A204.1 (cell line): ENCODE measurements around the gene NDC1.

Source experiments
- FAIRE-seq: peaks from 2 replicates; lab custom pipeline; 2012; peaks lifted over from hg19 to GRCh38; lab: Jason Lieb, UNC

The NDC1 gene

DNA sequence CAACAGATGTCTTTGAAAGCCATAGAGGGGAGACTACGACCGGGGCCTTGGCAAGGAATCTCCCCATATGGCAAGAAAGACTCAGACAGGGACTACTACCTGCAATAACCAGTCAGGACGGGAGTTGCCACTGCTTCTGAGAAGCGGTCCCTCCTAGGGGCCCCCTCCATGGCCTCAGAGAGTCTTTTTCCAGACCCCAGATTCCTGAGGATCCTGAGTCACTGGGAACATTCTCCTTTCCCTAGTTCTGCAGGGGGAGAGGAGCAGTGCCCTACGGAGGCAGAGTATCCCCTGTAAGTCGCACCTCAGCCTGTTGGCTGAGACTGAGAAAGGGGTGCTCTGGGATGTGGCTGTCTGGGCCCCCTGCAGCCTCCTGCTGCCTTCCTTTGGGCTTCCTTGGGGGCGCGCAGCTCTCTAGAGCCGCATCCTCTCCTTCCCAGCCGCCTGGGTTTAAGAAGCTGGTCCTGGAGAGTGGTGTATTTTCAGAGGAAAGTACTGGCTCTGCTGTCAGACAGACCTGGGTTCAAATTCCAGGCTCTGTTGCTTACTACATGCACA is 107.0 kb downstream of the NDC1 start:
- FAIRE-seq = no peak

DNA sequence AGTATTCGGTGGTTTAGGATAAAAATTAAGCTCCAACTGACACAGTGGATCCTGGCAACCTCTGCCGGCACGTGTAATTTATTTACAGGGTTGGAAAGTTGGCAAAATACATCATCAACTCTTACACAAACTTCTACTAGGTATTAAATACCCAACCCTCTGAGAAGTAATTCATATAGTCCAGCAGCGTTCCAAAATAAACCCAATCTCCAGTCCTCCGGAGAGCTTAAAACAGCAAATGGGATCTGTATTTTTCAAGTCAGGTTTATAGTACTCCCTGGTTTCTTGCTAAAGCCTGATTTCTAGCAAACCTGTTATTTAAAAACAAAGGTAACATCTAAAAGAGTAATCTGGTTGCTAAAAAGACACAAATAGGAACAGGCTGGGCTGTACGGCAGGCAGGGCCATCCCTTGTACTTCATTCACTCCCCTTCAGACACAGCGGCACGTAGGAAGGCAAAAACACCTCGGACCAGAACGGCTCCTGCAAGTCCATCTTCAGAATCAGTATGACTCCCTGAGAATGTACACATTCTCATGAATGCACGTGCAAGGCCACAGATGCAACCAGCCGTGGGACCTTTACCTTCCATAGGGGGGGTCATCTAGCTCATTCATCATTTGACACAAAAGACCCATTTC is 107.8 kb downstream of the NDC1 start:
- FAIRE-seq = no peak

DNA sequence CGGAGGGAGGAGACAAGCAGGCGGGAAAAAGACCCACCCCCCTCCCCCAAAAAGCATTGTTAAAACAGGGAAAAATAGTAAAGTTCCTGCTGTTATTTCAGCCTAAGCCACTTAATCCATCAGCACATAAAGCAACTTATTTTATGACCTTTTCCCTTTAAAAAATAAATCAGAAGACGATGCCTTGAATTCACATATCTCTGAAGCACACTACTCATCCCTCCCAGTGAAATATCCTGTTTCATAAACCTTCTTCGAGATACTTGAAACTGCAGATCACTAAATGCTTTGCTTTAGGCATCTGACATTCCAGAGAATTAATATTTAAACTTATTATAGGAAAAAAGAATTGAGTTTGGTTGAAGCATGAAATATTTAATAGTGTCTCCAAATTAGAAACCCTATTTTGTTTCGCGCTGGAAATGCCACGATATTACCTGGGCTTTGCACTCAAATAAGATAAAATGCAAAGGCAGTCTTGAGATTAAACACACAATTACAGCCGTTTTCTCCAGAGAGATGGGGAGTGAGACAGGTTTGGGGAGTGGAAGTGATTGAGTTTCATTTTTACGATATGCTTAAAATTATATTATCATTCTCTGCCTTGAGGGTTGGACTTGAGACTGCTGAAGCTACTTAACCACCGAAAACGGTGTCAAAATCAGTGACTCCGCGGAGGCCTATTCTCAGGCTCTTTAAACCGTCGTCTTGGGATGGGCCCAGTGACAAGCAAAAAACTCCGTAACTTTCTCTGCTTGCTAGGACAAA is 108.5 kb downstream of the NDC1 start:
- no peak for FAIRE-seq

DNA sequence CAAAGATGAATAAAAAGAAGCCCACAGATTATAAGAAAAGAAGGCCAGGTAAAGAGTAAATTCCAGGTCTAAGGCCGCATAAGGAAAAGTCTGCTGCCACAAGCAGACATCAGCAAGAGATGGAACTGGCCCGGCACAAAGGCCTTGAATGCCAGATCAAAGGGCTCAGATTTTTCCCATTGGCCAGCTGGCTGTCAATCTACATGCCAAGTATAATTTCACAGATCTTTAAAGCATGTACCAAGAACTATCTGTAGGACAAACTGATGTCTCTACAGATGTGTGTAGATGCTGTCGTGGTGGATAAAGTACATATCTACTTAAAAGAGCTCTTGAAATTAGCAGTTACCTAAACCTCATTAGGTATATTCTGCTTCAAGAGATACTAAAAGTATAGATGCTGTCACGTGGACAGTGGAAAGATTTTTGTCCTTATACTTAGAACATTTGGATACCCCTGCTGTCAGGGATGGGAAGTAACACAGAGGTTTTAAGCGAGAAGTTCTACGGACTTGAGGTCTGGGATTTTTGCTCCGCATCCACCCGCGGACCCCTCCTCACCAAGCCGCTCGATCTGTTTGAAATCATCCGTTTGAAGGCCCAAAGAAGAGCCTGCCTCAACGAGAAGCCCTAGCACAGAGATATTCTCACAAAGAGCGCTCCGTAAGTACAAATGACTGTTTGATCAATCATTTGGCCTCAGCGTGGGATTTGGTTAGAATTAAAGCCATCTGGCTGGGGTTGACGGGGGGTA is 109.2 kb downstream of the NDC1 start:
- no peak for FAIRE-seq

DNA sequence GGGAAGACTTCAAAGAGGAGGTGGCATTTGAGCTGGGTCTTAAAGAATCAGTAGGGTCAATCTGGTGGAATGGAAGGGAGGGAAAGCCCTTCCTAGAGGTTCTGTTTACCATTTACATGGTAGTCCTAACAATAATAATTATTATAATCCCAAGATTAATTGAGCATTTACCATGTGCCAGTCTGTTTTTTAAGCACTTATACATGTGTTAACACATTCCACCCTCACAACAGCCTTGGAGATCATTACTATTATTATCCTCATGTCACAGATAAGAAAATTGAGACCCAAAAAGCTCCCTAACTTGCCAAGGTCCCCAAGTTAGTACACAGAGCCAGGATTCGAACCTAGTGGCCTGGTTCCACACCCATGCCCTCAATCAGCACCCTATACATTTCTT is 109.9 kb downstream of the NDC1 start:
- FAIRE-seq = no peak

DNA sequence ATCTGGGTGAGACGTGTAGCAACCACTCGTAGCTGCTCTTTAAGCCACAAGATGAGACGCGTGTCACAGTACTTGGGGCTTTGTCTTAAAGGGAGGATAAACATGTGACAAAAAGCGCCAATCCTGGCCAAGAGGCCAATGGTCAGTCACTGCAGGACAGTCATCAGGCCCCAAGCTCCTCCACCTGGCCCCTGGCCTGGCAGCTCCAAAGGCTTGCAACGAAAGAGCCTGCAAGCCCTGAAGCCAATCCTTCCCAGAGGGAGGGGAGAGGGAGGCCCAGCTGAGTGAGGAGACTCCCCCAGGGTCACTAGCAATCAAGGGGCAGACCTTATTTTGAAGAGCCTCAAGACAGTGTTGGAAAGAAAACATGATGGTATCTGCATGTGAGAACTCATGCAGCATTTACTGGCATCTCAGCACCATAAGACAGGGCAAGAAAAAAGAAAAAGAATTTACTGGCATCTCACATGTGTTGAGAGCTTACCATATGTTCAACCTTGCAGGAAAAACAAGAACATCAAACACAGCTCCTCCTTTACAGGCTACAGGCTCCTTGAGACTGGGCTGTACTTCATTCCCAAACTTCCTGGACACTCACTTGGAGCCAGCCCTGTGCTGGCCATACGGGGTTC is 110.5 kb downstream of the NDC1 start:
- no peak for FAIRE-seq

DNA sequence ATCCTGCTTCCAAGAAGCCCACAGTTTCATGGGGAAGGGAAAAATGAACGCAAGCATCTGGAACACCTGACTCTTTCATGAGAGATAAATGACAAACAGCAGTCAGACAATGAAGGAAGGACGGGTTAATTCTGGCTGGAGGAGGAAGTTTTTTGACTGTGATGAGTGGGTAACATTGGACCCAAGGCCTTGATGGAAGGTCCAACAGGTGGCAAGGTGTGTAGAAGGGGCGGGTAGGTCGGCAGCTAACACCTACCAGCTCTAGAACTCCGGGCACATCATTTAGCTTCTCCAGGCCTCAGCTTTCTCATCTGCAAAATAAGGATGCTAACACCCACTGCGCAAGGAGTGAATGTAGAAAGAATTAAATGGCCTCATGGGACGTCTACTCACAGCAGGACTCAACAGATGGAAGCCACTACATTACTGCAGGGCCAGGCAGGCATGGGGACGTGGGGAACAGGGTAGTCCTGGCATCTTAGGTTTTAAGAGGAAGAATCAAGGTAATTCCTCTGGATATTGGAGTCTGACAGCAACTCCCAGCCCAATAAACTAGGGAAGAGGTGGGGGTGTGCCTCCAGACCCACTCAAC is 112.0 kb downstream of the NDC1 start:
- no peak for FAIRE-seq

DNA sequence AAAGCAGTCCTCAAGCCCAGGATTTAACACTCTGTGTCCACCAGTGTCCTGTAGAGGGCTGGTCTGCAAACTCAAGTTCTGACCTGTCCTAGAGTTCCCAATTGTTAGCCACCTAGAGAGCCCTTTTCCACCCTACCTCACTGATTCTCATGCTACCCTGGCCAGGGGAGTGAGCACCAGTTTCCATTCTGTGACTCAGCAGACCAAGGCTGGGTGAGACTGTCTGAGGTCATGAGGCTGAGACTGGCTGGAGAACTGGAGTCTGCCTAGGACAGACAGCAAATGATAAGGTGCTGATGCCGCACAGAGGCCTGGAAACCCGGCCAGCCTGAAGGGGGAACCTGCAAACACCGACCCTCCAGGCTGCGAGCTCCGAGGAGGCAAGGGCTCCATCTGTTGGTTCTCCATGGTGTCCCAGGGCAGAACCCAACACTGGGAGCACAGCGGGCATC is 112.8 kb downstream of the NDC1 start:
- no peak for FAIRE-seq

DNA sequence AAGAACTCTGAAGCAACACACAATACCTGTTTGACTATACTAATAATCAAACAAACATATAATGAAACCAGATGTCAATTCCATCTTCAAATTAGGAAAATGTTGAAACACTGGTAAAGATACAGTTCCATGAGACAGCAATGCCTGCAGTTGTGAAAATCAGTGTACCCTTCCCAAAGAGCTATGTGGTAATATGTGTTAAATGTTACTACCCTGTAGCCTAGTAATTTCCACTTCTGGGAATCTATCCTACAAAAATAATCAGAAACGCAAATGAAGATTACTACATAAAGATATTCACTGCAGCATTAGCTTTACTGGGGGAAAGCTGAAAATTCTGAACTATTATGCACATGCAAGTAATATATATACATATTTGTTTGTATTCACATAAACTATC is 116.1 kb downstream of the NDC1 start:
- FAIRE-seq = no peak

DNA sequence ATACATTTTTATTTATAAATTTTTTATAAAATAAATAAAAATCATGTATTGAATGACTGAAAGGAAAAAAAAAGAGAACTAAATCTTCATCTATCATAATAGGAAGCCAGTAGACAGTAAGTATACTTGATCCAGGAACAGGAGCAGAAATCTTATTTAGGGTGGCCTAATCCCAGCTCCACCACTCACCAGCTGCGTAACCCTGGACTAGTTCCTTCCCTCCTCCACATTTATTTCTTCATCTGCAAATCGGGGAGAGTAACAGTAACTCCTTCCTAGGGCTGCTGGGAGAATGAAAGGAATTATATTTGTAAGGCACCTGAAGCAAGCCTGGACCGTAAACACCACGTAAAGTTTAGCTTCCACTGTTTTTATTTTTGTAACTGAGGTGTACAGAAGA is 117.0 kb downstream of the NDC1 start:
- FAIRE-seq = peak; percentile 40

DNA sequence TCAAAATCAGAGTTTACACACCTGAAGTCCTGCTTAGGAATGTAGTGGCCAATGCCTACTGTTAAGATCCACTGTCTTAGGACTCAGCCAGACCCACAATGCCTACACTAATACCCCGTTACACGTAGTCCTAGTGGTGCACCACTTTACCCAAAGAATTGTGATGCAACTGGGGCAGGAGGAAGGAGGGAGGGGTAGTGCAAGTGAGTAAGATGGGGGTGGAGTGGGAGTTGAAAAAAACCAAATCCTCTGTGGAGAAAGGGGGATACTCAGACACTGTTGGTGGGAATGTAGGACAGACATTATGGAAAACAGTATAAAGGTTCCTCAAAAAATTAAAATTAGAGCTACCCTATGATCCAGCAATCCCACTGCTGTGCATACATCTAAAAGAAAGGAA is 118.6 kb downstream of the NDC1 start:
- no peak for FAIRE-seq

DNA sequence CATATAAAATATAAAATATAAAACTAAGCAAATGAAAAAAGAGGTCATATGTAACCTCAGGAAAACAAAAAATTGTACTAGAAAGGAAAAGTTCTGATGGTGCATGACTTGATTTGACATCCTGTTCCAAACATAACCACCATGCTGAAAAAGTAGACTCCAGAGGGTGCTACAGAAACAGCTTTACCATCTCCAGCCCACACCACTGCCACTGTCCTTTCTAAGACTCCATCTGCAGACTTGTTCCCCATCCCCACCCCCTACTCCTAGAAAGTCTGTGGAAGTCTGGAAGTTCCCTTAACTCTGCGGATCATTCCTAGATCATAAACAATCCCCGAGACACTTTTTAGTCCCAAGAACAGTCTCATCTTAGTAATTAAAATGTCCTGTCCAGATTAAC is 119.7 kb downstream of the NDC1 start:
- no peak for FAIRE-seq

DNA sequence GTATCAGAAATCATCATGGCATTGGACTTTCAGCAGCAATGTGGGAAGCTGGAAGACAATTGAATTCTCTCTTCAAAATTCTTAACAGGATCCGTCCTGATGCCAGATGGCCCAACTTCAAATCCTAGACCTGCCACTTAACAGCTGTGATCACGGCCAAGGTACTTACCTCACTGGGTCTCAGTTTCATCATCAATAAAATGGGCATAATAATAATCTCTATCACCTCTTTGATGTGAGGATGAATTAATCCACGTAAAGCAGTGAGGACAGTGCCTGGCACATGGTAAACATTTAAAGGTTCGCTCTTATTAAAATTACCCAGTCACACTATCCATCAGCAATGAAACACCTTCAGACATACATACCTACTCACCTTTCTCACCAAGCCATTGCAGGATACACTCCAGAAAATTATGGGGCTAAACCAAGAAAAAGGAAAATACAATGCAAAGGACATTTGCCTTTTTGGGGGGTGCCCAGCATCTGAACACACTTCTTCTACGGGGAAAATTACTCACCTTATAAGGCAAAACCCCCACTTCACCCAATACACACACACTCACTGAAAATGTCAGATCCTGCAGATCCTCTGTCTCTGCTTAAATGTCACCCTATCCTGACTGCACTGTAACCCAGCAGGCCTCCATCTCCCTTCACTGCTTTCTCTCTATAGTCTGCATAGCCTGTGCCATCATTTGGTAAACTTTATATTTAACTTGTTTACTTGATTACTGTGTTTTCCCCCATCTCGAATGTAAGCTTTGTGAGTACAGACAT is 120.9 kb downstream of the NDC1 start:
- FAIRE-seq = no peak

DNA sequence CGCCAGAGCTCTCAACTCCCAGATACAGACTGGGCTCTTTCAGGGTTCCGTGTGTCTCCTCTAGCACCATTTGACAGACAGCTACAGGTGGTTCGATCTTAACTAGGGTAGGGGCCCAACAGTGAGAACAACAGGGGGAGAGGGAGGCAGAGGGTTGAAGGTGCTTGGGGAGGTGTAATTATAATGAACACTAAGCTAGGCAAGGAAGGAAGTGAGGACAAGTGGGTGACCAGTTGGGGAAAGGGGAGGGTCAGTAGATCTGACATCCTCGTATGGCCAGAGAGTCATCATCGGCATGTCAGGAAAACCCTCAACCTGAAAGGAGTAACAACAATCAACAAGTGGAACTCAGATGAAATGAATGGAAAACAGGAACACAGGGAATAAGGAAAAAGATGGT is 121.9 kb downstream of the NDC1 start:
- FAIRE-seq = no peak

DNA sequence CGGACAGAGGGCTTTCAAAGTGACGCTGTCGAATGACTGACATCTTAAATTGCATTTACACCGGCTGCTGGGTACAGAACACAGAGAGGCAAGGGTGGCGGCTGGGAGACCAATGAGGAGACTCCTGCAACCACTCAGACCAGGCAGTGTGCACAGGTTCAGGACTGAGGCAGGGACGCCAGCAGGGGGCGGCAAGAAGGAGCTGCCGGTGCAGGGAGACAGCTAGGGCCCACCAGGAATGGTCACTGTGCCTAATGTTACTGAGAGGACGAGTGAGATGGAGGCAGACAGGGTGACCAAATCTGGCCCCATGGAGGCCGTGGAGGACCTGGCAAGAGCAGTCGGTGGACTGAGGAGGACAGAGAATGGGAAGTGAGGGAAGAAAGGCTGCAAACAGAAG is 122.6 kb downstream of the NDC1 start:
- FAIRE-seq = no peak
